SH-SY5Y (cell line): ENCODE measurements around the gene ZFHX3.

Source experiments
- GATA2 ChIP-seq: IDR thresholded peaks from 2 replicates; pipeline ENCODE4 v1.6.1; 2011; ENCODE audit warnings: mild to moderate bottlenecking, low read depth, low read length
- GATA3 ChIP-seq: IDR thresholded peaks from 2 replicates; pipeline ENCODE4 v1.6.1; 2011; ENCODE audit warnings: low read depth, mild to moderate bottlenecking, low read length, moderate library complexity

- TF ChIP-seq GATA3, result no peak
- TF ChIP-seq GATA2, result no peak
Observed at GRCh38 chr16:72972878-72973571, 74.9 kb downstream of the ZFHX3 start.
